GM21619 (cell line): Measurements from ENCODE around the gene CPM.

Experiments
- ATAC-seq: cut with Tn5 transposase; IDR thresholded peaks from one replicate; pipeline ENCODE4 v1.9.1; 2021; ENCODE audit not compliant: unreplicated experiment

The CPM gene

DNA sequence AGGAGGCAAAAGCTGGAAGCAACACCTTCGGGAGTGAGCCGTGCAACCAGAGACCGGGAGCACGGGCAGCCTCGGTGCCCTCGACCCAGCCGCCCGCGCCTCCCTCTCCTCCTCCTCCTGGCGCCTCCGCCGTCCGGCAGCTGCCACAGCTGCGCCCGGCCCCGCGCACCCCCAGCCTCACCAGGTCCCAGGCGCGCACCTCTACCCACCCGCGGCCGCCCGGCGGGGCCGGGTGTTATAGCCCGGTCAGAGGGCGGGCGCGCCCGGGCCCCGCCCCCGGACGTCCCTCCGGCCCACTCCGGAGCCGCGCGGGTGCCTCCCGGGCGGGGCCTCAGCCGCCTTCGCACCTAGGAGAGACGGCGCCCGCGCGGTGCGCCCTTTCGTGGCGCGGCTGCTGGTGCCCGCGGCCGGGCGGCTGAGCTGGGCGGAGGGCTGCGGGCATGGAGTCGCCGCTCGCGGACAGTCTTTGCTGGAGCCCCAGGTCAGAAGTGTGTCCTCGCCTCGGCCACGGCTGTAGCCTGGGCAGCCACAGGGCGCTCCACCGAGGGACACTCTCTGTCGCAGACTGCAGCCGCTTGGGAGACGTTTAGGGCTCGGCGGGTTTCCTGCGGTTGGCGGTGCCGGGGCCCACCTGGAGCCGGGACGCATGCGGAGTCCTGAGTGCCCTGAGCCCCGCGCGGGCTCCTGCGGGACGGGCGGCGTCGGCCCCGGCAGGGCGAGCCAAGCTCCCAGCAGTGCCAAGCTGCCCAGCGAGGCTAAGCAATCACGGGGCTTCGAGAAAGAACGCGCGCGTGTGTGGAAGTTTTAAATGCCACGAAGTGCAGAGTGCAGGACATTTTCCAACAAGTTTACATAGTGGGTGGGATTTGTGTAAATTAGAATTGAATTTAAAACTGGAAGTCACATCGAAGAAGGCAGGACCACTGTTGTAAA lies at the start of gene CPM:
Gene CPM, minus strand, starts transcription at position 211 of the 933 bp plus-strand sequence. CDS start 334 bp downstream, outside the sequence.
- peak; percentile 97 for ATAC-seq

- no peak for ATAC-seq
Measured at GRCh38 chr12:68981516-68981915, 48.5 kb upstream of the CPM start.

DNA sequence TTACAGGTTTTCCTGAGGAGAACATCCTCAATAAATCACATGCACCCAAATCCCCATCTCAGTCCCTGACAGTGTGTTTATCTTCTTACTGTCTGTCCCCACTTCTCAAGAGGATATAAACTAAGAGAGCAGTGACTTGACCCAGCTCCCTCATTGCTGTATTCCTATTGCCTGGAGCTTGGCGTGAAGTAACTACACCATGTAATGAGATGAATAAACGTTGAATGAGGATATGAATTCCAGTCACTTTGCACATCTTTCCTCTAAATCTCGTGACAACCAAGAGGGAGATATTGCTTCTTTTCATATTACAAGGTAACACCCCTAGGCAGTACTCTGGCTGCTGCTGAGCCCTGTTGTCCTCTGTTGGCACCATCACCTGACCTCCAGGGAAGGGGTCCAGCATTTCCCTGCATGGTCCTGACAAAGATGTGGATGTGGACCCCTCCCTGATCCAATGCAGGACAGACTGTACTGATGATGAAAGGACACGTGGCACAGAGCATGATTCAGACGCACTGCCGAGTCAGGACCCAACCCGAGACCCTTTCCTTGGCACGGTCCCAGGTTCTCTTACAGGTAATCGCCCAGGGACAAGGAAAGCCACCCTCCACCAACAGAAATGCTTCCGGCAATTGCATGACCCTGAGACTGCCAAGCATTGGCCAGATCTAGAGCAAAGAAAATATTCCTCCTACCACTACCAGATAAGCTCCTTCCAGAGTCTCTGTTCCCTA lies 47.7 kb upstream of the CPM start:
- no peak for ATAC-seq

DNA sequence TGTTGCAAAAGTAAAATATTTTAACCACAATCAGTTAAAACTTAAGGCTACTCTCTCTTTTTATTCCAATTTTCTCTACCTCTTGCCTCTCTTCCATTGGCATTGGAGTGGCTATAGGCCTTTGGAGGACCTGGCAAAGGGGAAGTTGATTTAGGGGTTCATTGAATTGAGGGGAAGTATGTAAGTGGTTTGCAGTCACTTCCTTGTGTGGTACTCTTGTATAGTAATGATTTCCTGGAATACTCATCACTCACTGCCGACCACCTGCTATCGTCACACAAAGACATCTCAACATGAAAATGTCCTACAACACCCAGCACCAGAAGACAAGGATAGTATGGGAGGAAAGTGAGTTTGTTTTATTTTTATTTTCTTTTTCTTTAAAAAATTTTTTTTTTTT lies 45.7 kb upstream of the CPM start:
- ATAC-seq, result no peak

- ATAC-seq, result no peak
Measured at GRCh38 chr12:68977909-68978610, 45.1 kb upstream of the CPM start.

GRCh38 chr12:68977335-68977734 lies 44.4 kb upstream of the CPM start:
- ATAC-seq, result no peak

- ATAC-seq, result peak; percentile 47
Measured at GRCh38 chr12:68976395-68976841, 43.4 kb upstream of the CPM start.

DNA sequence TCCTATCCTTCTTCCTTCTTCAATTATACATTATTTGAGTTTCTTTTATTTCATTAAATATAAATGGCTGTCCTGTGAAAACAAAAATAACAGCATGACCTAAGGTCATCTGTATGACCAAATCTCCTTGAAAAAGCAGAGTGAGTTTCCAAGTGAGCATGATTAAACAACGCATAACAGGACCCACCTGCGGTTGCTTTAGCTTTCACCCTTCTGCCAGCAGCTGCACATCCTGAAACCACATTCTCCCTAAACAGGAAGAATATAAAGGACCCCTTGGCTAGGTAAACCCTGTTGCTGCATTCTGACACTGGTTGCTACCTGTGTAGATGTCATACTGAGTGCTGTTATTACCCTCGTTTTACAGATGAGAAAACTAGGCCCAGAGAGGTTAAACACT lies 42.8 kb upstream of the CPM start:
- ATAC-seq, result no peak

DNA sequence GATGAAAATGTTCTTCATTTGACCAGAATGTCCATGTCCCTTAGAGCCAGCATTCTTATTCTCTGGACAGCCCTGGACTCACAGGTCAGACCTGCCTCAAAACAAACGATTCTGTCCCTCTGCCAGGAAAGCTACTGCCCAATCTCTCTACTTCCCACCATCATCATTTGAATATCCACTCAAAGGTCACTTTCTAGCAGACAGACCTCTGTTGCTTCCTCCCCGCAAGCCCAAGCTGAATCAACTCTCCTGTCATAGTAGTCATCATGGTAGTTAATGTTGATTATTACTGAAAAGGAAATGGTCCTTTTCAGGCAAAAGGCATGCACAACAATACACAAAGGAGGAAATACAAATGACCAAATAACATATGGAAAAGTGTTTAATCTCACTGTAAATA lies 39.6 kb upstream of the CPM start:
- no peak for ATAC-seq

- no peak for ATAC-seq
Measured at GRCh38 chr12:68971404-68971803, 38.4 kb upstream of the CPM start.

DNA sequence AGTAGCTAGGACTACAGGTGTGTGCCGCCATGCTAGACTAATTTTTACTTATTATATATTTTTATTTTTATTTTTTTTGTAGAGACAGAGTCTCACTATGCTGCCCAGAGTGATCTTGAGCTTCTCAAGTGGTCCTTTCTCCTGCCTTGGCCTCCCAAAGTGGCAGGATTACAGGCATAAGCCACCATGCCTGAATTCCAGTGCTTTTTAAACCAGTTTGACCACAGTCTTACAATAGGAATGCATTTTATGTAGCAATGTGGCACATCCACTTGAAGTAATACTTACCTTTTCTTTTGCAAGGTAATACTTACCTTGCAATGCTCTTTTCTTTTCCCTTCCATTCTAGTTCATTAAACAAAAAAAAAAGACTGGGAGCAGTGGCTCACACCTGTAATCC lies 38.0 kb upstream of the CPM start:
- ATAC-seq, result no peak

DNA sequence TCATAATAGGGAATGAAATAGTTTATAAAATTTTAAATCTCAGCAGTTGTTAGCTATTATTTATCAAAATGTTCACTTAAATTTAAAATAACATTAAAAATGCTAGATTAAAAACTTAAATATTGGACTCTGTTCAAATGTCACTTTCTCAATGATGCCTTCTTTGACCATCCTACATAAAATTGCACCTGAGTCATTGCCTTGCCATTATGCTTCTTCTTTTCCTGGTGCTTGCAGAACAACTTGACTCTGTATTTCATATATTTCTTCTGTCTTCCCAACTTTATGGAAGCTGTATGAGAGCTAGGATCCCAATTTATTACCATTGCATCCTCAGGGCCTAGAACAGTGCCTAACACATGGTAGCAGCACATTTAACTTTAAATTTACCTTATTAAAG lies 37.3 kb upstream of the CPM start:
- ATAC-seq, result no peak

DNA sequence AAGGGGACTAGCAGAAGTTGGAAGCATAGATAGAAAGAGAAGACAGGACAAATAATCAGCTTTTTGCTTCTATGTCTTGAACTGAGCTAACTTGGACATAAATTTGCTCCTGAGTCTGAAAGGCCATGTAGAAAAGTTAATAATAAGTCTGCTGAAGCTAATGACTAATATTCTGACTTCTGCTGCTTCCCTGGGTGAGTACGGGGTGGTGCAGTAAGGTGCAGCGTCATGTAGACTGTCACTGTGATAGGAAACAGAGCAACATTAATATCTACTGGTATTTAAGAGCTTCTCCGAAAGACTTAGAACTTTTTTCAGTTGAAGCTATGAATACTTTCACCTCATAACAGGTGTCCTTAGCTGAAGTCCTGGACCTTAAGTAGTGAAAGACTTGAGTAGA lies 34.1 kb upstream of the CPM start:
- ATAC-seq, result peak; percentile 46

GRCh38 chr12:68963856-68964745 lies 31.1 kb upstream of the CPM start:
- ATAC-seq, result no peak

DNA sequence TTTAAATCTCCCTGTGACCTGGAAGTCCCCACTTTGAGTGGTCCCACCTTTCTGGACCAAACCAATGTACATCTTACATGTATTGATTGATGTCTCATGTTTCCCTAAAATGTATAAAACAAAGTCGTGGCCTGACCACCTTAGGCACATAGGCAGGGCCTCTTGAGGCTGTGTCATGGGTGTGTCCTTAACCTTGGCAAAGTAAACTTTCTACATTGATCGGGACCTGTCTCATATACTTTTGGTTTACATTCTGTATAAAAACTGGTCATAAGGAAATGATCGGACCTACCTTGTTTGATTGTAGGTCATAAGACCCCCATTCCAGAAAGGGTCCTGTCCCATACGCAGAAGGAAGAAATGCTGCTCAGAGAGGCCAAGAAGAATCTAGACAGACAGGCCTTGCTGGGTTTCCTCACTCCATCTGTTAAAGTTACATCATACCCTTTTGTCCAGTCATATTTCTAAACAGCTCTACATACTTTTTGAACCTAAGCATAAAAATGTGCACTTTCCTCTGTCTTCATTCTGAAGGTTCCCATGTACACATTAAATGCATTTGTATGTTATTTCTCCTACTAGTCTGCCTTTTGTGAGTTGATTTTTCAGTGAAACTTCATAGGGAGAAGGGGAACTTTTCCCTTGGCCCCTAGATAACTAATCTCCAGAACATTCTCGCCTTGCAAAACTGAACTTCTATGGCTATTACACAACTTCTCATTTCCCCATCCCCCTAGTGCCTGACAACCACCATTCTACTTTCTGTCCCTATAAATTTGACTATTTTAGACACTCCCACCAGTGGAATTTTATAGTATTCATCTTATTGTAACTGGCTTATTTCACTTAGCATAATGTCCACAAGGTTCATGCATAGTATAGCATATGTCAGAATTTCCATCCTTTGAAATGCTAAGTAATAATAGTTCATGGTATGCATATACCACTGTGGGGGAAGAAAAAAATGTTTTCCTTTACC lies 30.2 kb upstream of the CPM start:
- ATAC-seq, result no peak

GRCh38 chr12:68959891-68960464 lies 27.0 kb upstream of the CPM start:
- ATAC-seq, result no peak

DNA sequence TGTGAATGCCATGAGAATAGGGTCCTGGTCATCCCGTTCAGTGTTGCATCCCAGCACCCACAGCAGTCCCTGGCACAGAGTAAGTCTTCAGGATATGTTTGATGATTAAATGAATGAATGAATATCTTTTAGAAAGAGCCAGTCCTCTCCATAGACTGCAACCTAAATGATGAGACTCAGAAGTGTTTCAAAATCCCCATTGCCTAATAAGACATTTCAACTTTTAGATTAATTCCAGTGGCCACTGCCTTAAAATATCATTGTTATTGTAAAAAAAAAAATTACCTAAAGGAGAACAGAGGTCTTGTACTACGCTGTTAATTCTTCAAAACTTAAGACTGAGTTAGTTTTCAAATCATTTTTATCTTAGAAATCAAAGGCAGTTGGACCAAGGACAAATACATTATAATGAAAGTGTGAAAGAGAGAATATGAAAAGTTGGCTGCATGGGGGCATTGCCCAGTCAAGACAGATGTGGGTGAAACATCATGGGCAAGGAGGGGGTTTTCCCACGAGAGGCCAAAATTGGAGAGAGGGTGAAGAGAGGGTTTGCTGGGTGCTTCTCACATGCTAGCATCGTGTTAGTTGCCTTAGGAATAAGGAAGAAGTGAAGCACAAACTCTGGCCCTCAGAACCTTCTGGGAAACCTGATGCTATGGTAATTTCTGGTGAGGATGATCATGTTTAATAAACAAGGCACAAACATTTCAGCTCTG lies 26.3 kb upstream of the CPM start:
- ATAC-seq, result no peak

DNA sequence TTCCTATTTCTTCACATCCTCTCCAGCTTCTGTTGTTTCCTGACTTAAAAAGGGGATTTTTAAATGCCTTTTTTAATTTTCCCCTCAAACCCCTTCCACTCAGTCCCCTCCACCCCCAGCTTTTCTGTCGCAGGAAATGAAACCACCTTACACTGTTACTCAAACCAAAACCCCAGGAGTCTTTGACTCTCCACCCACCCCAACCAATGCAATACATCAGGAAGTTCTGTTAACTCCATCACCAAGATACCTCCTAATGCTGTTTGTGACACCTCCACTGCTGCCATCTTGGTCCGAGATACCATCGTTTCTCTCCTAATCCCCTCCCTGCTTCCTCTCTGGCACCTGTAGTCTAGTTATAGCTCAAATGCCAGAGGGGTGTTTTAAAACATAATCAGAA lies 25.4 kb upstream of the CPM start:
- ATAC-seq, result peak; percentile 95
